Fibroblast of skin of right quadriceps (primary cell): ENCODE measurements around the gene LAMA5.

Experiments
- DNase-seq: peaks from one replicate; pipeline ENCODE4 v3.0.0-alpha.2; 2013

Gene LAMA5

GRCh38 chr20:62345681-62346370, 21.3 kb downstream of the LAMA5 start:
- DNase-seq = no peak

- DNase-seq = no peak
Measured at GRCh38 chr20:62344782-62345181, 22.3 kb downstream of the LAMA5 start.

DNA sequence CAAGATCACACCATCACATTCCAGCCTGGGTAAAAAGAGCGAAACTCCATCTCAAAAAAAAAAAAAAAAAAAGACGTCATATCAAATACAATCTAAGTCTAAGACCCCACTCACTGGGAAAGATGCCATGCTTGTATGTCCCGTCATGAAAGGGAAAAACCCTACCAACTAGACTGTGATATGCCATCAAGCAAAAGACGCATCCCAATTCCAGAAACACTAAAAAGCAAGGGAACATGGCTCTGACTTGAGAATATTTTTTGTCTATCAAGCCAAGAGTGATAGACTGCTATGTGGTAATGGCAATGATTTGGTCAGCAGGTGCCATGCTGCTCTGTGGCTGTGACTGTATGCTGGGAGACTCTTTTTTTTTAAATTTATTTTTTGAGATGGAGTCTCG, 23.0 kb downstream of the LAMA5 start:
- no peak for DNase-seq

DNA sequence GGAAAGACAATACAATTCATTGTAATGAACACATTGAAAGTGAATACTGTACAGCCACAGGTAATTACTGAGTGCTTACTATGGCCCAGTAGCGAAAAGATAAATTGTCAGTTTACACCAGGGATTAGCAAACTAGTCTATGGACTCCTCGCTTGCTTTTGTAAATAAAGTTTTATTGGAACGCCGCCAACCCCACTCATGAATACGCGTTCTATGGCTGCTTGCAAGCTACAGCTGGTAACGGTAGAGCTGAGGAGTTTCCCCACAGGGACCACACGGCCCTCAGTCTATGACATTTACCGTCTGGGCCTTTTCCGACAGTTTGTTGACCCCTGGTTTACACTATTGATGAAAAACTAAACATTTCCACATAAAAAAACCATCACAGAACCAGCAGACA, 24.2 kb downstream of the LAMA5 start:
- DNase-seq = no peak

DNA sequence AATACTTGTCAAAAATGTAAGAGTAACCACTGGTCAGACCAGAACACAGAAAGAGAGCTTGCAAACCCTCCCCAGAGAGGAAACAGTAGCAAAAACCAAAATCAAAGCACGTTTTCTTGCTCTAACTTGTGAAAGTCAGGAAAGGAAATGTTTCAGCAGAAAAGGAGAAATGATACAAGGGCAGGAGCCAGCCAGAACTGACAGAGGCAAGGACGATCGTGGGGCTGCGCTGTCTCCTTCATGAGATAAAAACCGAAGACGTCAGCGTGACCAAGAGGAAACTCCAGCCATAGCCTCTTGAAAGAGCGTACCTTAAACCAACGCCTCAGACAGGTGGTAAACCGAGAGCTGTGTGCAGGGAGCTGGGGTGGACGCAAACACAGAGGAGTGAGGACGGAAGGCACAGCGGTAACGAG, 27.5 kb downstream of the LAMA5 start:
- DNase-seq = no peak

DNA sequence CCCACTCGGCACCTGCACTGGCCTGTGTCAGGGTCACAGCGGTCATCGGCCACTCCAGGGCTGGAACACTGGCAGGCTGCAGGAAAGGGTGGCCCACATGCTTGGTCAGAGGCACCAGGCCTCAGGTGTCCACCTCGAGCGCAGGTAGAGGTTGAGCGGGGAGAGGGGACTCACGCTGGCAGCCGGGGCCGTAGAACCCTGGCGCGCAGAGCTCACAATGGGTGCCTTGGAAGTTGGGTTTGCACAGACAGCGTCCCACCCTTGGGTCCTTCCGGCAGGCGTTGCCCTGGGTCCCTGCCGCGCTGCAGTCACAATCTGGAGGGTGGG, 28.9 kb downstream of the LAMA5 start:
- DNase-seq = no peak

- no peak for DNase-seq
Measured at GRCh38 chr20:62337558-62338293, 29.4 kb downstream of the LAMA5 start.

DNA sequence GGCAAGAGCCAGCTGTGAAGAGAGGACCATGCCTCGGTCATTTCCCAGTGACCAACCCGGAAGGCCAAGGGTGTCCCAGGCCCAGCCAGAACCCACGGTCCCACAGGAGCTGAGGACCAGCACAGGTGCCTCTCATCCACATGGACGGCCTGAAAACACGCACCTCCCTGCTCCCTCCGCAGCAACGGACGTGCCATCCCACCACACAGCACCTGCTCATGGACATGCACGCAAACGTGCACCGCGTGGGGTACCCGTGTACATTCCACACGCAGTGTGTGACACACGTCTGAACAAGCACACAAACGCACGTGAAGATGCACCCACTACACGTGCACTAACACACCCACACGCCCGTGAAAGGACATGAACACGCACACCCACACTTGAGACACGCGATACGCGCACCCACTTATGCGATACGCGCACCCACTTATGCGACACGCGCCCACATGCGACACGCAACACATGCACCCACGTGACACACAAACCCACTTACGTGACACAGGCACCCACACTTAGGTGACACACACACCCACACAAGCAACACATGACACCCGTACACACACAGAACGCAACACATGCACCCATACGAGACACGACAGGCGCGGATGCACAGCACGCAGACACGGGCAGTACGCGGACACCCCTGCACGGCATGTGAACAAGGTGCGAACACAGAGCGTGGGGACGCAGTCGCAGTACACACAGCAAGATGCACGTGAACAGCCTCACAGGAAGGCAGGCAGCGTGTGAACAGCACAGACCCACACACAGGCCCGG, 30.1 kb downstream of the LAMA5 start:
- no peak for DNase-seq

- no peak for DNase-seq
Measured at GRCh38 chr20:62336329-62336728, 30.8 kb downstream of the LAMA5 start.

- DNase-seq = no peak
Measured at GRCh38 chr20:62335532-62335931, 31.6 kb downstream of the LAMA5 start.

- DNase-seq = no peak
Measured at GRCh38 chr20:62334881-62335280, 32.2 kb downstream of the LAMA5 start.

DNA sequence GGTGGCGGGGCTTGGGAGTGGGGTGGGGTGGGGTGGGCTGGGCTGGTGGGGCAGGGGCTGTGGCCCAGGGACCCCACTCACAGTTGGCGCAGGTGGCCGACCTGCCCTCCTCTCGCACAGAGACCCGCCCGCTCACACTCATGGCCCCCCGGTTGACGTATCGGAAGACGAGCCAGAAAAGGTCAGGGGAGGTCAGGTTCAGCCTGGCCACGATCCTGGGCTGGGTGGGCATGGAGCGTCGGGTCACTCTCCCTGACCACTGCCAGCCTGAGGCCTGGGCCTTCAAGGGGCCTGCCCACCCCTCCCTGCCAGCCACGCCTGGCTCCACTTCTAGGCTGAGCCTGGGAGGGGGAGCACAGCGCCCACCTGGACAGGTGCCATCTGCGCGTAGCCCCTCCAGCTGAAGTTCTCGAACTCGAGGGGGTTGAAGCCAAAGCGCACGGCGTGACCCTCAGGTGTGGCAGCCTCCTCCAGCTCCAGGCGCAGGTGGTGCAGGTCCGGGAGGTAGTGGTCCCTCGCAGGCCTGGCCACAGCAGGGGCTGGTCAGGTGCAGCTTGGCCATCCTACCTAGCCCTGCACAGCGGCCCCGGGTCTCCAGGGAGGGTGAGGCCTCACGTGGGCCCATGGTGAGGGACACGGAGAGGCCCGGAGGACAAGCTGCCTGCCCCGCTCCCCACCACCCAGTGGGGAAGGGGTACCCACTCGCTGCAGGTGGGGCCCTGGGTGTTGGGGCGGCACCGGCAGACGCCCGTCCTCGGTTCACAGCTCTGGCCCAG, 33.1 kb downstream of the LAMA5 start:
- no peak for DNase-seq

- DNase-seq = no peak
Measured at GRCh38 chr20:62332989-62333819, 33.9 kb downstream of the LAMA5 start.

DNA sequence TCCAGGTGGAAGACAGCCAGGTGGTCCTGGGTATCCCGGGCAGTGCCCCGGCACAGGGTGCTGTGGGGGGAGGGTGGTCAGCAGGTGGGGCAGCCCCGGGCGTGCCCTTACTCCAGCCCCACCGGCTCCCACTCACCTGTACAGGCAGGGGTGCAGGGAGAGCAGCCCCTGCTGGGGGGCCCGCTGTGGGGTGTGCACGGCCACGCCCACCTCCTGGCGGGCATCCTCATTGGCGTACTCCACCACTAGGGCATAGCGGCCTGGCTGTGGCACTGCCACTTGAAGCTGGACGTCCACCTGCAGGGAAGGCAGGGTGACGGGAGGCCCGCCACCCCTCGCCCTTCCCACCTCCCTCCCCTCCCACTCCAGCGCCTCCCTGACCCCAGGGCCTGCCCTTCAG, 34.7 kb downstream of the LAMA5 start:
- no peak for DNase-seq

DNA sequence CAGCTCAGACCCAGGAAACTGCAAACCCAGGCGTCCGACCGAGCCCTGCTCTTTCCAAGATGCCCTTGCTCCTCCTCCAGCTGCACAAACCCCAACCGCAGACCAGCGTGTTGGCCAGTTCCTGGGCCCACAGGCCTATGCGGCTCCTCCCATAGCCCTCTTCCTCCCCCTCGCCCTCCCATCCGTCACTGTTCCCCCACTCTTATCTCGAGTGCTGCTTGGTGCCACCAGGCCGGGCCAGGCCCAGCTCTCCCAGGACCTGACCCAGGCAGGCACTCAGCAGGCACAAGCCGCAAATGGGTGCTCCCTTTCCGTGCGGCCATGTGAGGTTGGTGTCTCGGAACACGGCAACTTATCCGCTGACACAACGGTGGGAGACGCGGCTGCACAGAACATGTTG, 35.8 kb downstream of the LAMA5 start:
- no peak for DNase-seq

GRCh38 chr20:62330576-62331317, 36.4 kb downstream of the LAMA5 start:
- no peak for DNase-seq

- no peak for DNase-seq
Measured at GRCh38 chr20:62329389-62330377, 37.4 kb downstream of the LAMA5 start.

GRCh38 chr20:62328684-62329388, 38.3 kb downstream of the LAMA5 start:
- no peak for DNase-seq

DNA sequence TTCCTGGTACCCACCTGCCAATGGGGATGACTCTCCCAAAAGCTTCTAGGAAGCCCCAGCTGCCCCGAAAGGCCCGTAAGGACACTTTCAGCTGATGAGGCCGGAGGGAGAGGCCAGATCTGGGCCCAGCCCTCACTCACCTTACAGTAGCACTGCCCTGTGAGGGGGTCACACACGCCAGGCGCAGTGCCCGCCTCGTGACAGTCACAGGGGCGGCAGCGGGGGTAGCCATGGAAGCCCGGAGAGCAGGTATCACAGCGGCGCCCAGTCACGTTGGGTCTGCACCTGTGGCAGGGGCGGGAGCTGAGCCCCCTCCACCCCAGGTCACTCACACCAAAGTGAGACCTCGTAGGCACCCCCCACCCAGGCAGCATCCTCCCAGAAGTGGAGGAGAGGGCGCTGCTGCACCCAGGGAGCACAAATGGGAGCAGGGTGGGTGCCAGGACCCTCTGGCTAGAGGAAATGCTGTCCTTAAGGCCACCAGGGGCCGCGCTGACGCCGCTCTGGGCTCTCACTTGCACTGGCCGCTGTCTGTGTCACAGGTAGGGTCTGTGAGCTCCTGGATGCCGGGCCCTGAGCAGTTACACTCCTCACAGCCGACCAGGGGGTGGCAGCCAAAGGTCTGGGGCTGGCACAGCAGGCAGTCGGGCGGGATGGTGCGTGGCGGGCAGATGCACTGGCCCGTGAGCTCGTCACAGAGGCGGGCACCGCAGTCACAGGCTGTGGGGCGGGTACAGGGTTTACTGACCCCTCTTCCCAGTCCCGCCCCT, 39.2 kb downstream of the LAMA5 start:
- DNase-seq = no peak
